ENCODE measurements around the gene MARK3.

Gene MARK3

DNA sequence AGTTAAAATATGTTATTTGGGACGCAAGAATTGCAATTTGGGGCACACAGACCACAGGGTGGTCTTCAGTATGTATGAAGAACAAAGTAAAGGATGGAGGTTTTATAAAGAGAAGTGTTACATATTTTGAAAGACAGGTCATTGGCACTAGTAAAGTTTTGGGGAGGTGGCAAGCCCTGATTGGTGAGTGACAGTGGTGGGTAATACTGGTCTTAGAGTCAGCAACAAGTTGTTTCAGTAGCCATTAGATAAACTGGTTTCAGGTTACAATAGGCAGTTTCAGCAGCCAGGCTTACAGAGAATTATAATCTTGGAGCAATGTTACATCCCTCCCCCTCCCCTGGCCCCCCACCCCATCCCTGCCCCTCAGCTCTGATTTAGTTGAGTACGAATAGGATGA is 17.5 kb downstream of the MARK3 start:
- H3K4me1 ChIP-seq = peaks cover 25% of the 10 kb centered on the region
- H4K20me1 ChIP-seq = peaks cover 89% of the 10 kb centered on the region
- no peak for TF ChIP-seq Cebpa-rat (IDR thresholded peaks at IDR 0.05)
- no peak overlapping the region for H3K9ac ChIP-seq
- no peak overlapping the region for H3K27ac ChIP-seq
- H3K9me3 ChIP-seq = peaks cover 4% of the 10 kb centered on the region; the same call in 1 of the 2 replicates
- peaks cover 36% of the 10 kb centered on the region for H3K36me3 ChIP-seq
- no peak overlapping the region for H3K4me3 ChIP-seq
- H3K27me3 ChIP-seq = no peaks in the 10 kb centered on the region
- no peak overlapping the region for H3K4me2 ChIP-seq

DNA sequence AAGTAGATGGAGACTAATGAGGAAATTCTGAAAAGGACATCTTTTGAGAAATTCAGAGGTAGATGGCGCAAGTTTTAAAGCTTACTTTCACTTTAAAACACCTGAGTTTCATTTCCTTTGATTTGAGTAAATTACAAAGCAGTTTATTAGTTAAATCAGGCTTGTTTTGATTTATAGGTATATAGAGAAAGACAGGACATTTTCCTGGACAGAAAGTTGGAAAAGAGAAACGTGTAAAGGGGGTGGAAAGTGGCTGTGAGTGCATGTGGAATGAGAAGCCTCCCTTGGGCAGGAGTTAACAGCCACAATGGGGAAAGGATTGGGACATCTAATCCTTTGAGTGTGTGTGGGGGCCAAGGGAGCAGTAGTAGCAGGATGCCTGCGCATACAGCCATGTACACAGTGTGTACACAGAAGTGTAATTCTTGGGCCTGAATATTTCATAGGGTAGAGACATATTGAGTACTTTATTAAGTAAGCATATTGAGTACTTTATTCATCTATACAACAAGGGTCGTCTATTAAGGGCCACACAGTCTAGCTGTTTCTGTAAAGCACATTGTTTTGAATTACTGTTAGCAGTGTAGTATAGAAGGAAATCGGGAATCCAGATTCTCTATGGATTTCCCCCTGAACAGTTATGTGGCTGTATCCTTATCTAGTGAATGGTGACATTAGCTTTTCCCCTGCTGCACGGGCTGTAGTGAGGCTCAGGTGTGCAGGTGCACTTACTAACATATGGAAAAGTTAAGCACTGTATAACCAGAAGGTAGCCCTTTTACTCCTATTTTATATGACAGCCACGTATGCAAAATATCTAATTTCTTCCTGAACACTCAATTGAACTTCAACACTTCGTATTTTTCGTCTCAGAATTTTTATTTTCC is 19.1 kb downstream of the MARK3 start:
- Histone ChIP-seq H3K4me2 (no peak overlapping the region), H3K27ac (no peak overlapping the region), H3K9ac (no peak overlapping the region), H3K4me3 (no peak overlapping the region), H3K36me3 (peaks cover 42% of the 10 kb centered on the region), H3K27me3 (no peaks in the 10 kb centered on the region), H3K4me1 (peaks cover 25% of the 10 kb centered on the region), H4K20me1 (peaks cover 88% of the 10 kb centered on the region), H3K9me3 (no peaks in the 10 kb centered on the region)
- no peak for TF ChIP-seq Cebpa-rat (IDR thresholded peaks at IDR 0.05)

DNA sequence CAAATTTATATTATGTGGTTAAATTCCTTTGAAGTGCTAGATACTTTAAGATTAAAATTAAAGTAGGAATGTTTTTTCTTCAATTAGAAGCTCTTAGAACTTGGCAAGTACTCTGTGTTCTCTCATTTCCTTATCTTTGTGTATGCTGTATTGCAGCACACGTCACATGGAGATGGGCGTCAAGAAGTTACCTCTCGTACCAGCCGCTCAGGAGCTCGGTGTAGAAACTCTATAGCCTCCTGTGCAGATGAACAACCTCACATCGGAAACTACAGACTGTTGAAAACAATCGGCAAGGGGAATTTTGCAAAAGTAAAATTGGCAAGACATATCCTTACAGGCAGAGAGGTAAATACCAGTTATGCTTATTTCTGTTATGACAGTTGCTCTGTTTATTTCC is 19.7 kb downstream of the MARK3 start:
- no peak overlapping the region for H3K27ac ChIP-seq
- no peaks in the 10 kb centered on the region for H3K9me3 ChIP-seq
- H3K4me2 ChIP-seq = no peak overlapping the region
- H4K20me1 ChIP-seq = peaks cover 88% of the 10 kb centered on the region
- H3K36me3 ChIP-seq = peaks cover 42% of the 10 kb centered on the region
- H3K27me3 ChIP-seq = no peaks in the 10 kb centered on the region
- peaks cover 25% of the 10 kb centered on the region for H3K4me1 ChIP-seq
- no peak overlapping the region for H3K4me3 ChIP-seq
- no peak for TF ChIP-seq Cebpa-rat (IDR thresholded peaks at IDR 0.05)
- no peak overlapping the region for H3K9ac ChIP-seq

DNA sequence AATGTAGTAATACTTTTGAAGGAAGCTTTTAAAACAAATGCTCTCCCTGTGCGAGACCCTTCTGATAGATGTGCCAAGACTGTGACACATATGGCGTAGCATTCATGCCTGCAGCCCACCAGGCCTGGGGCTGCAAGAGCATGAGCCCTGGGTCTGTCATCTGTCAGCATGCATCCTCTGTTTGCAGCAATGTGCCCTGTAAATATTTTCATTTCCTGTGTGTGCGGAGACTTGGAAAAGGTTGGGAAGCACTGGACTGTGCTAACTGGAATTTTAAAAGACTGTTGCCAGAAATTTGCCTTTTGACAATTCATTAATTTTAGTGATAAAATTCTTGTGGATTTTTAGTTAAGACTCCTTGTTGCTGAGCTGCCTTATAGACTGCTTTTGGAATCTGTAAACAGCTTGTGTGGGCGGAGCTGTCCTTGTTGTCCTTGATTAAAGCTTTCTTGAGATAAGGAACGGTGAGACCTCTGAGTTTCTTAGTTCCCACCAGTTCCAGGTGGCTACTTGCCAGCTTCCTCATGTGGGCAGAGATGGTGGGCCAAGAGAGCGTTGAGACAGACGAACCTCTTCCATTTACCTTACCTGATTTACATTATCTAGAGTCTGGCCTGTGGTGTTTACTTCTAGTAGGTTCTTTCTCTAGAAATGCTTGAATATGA is 23.4 kb downstream of the MARK3 start:
- Histone ChIP-seq H3K4me3 (no peak overlapping the region), H3K27ac (no peak overlapping the region), H4K20me1 (peaks cover 86% of the 10 kb centered on the region), H3K4me2 (no peak overlapping the region), H3K36me3 (peaks cover 75% of the 10 kb centered on the region), H3K4me1 (peaks cover 2% of the 10 kb centered on the region; the same call in 1 of the 2 replicates), H3K9me3 (no peaks in the 10 kb centered on the region), H3K27me3 (no peaks in the 10 kb centered on the region), H3K9ac (no peak overlapping the region)
- no peak for TF ChIP-seq Cebpa-rat (IDR thresholded peaks at IDR 0.05)

DNA sequence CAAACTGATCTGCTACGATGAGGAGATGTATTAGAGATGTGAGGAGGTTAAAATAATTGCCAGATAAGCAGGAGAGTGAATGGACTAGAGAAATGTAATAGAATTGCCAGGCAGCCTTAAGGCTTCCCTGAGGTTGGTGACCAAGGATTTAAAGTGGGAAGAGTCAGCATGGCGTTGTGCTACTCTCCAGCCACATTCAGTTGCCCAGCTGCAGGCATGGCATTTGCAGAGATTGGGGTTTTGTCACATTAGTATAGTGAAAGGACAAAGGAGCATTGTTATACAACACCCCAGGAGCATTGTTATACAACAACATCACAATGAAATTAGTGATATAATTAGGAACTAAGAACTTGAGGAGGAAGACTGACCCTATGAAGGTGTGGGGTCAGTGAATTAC is 31.7 kb downstream of the MARK3 start:
- no peaks in the 10 kb centered on the region for H3K27me3 ChIP-seq
- peaks cover 12% of the 10 kb centered on the region for H3K4me1 ChIP-seq
- no peak overlapping the region for H3K4me3 ChIP-seq
- H3K4me2 ChIP-seq = no peak overlapping the region
- no peak for TF ChIP-seq Cebpa-rat (IDR thresholded peaks at IDR 0.05)
- H3K27ac ChIP-seq = no peak overlapping the region
- H3K9ac ChIP-seq = no peak overlapping the region
- no peaks in the 10 kb centered on the region for H3K9me3 ChIP-seq
- H4K20me1 ChIP-seq = peaks cover 83% of the 10 kb centered on the region
- peaks cover 56% of the 10 kb centered on the region for H3K36me3 ChIP-seq

DNA sequence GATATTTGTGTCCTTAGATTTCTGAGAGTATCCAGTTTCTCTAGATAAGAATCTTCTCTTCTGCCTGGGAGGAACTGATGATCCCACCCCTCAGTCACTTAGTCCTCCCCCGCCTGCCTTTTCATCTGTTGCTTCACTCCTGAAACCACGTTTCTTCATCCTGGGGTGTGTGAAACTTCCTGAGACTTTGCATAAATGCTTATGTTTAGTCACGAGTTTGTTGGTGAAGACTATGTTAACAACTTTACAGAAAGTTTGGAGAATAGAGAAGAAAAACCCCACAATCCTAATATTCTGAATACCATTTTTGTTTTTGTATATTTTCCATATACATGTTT is 33.2 kb downstream of the MARK3 start:
- TF ChIP-seq Cebpa-rat (IDR thresholded peaks at IDR 0.05) = no peak
- Histone ChIP-seq H3K27ac (no peak overlapping the region), H3K4me1 (peaks cover 12% of the 10 kb centered on the region), H3K27me3 (no peaks in the 10 kb centered on the region), H3K36me3 (peaks cover 56% of the 10 kb centered on the region), H3K9ac (no peak overlapping the region), H3K4me2 (no peak overlapping the region), H3K4me3 (no peak overlapping the region), H3K9me3 (no peaks in the 10 kb centered on the region), H4K20me1 (peaks cover 81% of the 10 kb centered on the region)

DNA sequence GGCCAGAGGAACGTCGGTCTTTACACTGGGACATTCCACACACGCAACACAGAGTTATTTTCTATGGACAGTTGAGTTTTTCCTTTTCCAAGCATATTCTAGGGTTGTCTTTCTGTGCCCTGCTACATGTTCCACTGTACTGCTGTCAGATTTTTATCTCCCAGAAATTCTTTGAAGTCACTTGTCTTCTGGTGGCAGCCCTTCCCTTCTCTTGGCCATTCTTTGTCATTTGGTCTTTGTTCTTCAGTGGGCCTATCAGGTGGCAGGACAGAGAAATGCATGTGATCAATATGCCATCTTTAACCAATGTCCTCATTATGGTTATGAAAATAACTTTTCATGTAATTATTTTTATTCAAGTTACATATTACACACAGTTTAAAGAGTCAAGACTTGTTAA is 36.3 kb downstream of the MARK3 start:
- Histone ChIP-seq H3K4me1 (peaks cover 12% of the 10 kb centered on the region), H3K4me2 (no peak overlapping the region), H3K27me3 (no peaks in the 10 kb centered on the region), H3K9me3 (no peaks in the 10 kb centered on the region), H4K20me1 (peaks cover 83% of the 10 kb centered on the region), H3K36me3 (peaks cover 58% of the 10 kb centered on the region), H3K27ac (no peak overlapping the region), H3K9ac (no peak overlapping the region), H3K4me3 (no peak overlapping the region)
- no peak for TF ChIP-seq Cebpa-rat (IDR thresholded peaks at IDR 0.05)

DNA sequence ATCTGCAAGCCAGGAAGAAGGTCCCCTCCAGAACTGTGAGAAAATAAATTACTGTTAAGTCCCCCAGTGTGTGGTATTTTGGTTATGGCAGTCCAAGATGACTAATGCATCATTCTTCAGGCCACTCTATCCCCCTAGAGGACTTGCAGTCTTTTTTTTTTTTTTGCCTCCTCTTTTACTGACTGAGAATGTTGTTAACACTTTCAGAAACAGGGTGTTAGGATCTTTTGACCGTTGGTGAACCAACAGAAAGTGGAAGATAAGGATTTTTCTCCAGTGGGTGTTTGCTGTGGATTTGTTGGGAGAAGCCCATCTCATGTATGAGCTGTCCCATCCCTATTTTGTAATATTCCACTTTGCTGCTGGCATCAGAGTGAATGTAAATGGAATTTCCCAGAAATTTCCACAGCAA is 37.8 kb downstream of the MARK3 start:
- Histone ChIP-seq H3K27me3 (no peaks in the 10 kb centered on the region), H3K27ac (no peak overlapping the region), H3K9ac (no peak overlapping the region), H3K4me2 (no peak overlapping the region), H3K36me3 (peaks cover 64% of the 10 kb centered on the region), H4K20me1 (peaks cover 79% of the 10 kb centered on the region), H3K4me3 (no peak overlapping the region), H3K9me3 (no peaks in the 10 kb centered on the region), H3K4me1 (peaks cover 14% of the 10 kb centered on the region)
- no peak for TF ChIP-seq Cebpa-rat (IDR thresholded peaks at IDR 0.05)

DNA sequence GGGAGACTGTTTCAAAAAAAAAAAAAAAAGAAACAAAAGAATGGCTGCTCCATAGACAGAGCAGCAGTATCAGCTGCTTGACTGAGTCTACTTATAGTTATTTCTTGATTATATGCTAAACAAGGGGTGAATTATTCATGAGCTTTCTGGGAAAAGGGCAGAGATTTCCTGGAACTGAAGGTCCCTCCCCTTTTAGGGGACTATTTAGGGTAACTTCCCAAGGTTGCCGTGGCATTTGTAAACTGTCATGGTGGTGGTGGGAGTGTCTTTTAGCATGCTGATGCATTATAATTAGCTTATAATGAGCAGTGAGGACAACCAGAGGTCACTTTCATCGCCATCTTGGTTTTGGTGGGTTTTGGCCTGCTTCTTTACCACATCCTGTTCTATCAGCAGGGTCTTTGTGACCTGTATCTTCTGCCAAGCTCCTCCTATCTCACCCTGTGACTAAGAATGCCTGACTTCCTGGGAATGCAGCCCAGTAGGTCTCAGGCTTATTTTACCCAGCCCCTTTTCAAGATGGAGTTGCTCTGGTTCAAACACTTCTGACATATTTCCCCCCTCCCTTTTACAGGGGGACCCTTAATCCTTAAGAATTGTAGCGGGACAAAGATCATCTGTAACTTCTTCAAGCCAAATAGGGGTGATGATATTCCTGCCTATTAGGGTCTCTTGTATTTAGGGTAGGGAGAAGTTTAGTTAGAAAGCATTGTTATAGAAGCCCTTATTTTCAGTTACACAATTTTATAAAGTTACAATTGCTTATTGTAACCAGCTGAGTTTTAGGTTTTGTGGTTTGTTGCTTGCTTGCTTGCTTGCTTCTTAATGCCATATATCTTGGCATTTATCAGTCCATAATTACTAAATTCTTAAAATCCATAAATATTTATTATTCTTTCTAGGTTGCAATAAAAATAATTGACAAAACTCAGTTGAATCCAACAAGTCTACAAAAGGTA is 42.5 kb downstream of the MARK3 start:
- H3K9me3 ChIP-seq = no peaks in the 10 kb centered on the region
- no peak overlapping the region for H3K27ac ChIP-seq
- H4K20me1 ChIP-seq = peaks cover 51% of the 10 kb centered on the region
- H3K9ac ChIP-seq = no peak overlapping the region
- no peaks in the 10 kb centered on the region for H3K27me3 ChIP-seq
- H3K4me1 ChIP-seq = peaks cover 14% of the 10 kb centered on the region
- no peak overlapping the region for H3K4me3 ChIP-seq
- no peak for TF ChIP-seq Cebpa-rat (IDR thresholded peaks at IDR 0.05)
- H3K36me3 ChIP-seq = peaks cover 62% of the 10 kb centered on the region
- no peak overlapping the region for H3K4me2 ChIP-seq
